ENCODE measurements around the gene CALN1.

The CALN1 gene

GRCh38 chr7:72023926-72024325, 388.2 kb downstream of the CALN1 start:
- no peaks in the 10 kb centered on the region for H3K4me1 ChIP-seq (ENCODE audit: control insufficient read depth, insufficient read depth, low read length)
- H3K27ac ChIP-seq (ENCODE audit: low read depth, low read length), result no peak overlapping the region
- H3K9me3 ChIP-seq (ENCODE audit: control insufficient read depth, insufficient read depth, low read length), result no peaks in the 10 kb centered on the region
- no peak overlapping the region for H3K9ac ChIP-seq (ENCODE audit: low read depth, low read length)
- H3K36me3 ChIP-seq (ENCODE audit: control insufficient read depth, insufficient read depth, low read length), result no peaks in the 10 kb centered on the region
- H3K4me3 ChIP-seq (ENCODE audit: low read depth, low read length), result no peak overlapping the region
- no peaks in the 10 kb centered on the region for H3K27me3 ChIP-seq (ENCODE audit: control insufficient read depth, insufficient read depth, low read length)

- H3K36me3 ChIP-seq (ENCODE audit: control insufficient read depth, insufficient read depth, low read length), result no peaks in the 10 kb centered on the region
- no peaks in the 10 kb centered on the region for H3K9me3 ChIP-seq (ENCODE audit: control insufficient read depth, insufficient read depth, low read length)
- H3K9ac ChIP-seq (ENCODE audit: low read depth, low read length), result no peak overlapping the region
- no peaks in the 10 kb centered on the region for H3K4me1 ChIP-seq (ENCODE audit: control insufficient read depth, insufficient read depth, low read length)
- H3K4me3 ChIP-seq (ENCODE audit: low read depth, low read length), result no peak overlapping the region
- no peaks in the 10 kb centered on the region for H3K27me3 ChIP-seq (ENCODE audit: control insufficient read depth, insufficient read depth, low read length)
- H3K27ac ChIP-seq (ENCODE audit: low read depth, low read length), result no peak overlapping the region
These were observed 390.4 kb downstream of the CALN1 start for GRCh38 chr7:72021716-72022115.

- Histone ChIP-seq H3K9me3 (ENCODE audit: control insufficient read depth, insufficient read depth, low read length) (no peaks in the 10 kb centered on the region), H3K4me1 (ENCODE audit: control insufficient read depth, insufficient read depth, low read length) (no peaks in the 10 kb centered on the region), H3K27me3 (ENCODE audit: control insufficient read depth, insufficient read depth, low read length) (no peaks in the 10 kb centered on the region), H3K9ac (ENCODE audit: low read depth, low read length) (no peak overlapping the region), H3K27ac (ENCODE audit: low read depth, low read length) (no peak overlapping the region), H3K36me3 (ENCODE audit: control insufficient read depth, insufficient read depth, low read length) (no peaks in the 10 kb centered on the region), H3K4me3 (ENCODE audit: low read depth, low read length) (no peak overlapping the region)
These were observed 391.8 kb downstream of the CALN1 start for GRCh38 chr7:72020311-72020710.

GRCh38 chr7:72019436-72019835, 392.7 kb downstream of the CALN1 start:
- no peaks in the 10 kb centered on the region for H3K9me3 ChIP-seq (ENCODE audit: control insufficient read depth, insufficient read depth, low read length)
- H3K36me3 ChIP-seq (ENCODE audit: control insufficient read depth, insufficient read depth, low read length), result no peaks in the 10 kb centered on the region
- no peak overlapping the region for H3K27ac ChIP-seq (ENCODE audit: low read depth, low read length)
- no peaks in the 10 kb centered on the region for H3K27me3 ChIP-seq (ENCODE audit: control insufficient read depth, insufficient read depth, low read length)
- no peak overlapping the region for H3K4me3 ChIP-seq (ENCODE audit: low read depth, low read length)
- no peak overlapping the region for H3K9ac ChIP-seq (ENCODE audit: low read depth, low read length)
- no peaks in the 10 kb centered on the region for H3K4me1 ChIP-seq (ENCODE audit: control insufficient read depth, insufficient read depth, low read length)

GRCh38 chr7:72017756-72018155, 394.4 kb downstream of the CALN1 start:
- no peak overlapping the region for H3K9ac ChIP-seq (ENCODE audit: low read depth, low read length)

GRCh38 chr7:72016574-72016973, 395.6 kb downstream of the CALN1 start:
- H3K9me3 ChIP-seq (ENCODE audit: control insufficient read depth, insufficient read depth, low read length), result no peaks in the 10 kb centered on the region
- no peak overlapping the region for H3K4me3 ChIP-seq (ENCODE audit: low read depth, low read length)
- H3K9ac ChIP-seq (ENCODE audit: low read depth, low read length), result no peak overlapping the region
- no peaks in the 10 kb centered on the region for H3K4me1 ChIP-seq (ENCODE audit: control insufficient read depth, insufficient read depth, low read length)
- H3K36me3 ChIP-seq (ENCODE audit: control insufficient read depth, insufficient read depth, low read length), result no peaks in the 10 kb centered on the region
- H3K27ac ChIP-seq (ENCODE audit: low read depth, low read length), result no peak overlapping the region
- no peaks in the 10 kb centered on the region for H3K27me3 ChIP-seq (ENCODE audit: control insufficient read depth, insufficient read depth, low read length)

More at GRCh38 chr7:72017756-72018155, 394.4 kb downstream of the CALN1 start:
- Histone ChIP-seq H3K27ac (ENCODE audit: low read depth, low read length) (no peak overlapping the region), H3K9me3 (ENCODE audit: control insufficient read depth, insufficient read depth, low read length) (no peaks in the 10 kb centered on the region), H3K36me3 (ENCODE audit: control insufficient read depth, insufficient read depth, low read length) (no peaks in the 10 kb centered on the region), H3K4me1 (ENCODE audit: control insufficient read depth, insufficient read depth, low read length) (no peaks in the 10 kb centered on the region), H3K27me3 (ENCODE audit: control insufficient read depth, insufficient read depth, low read length) (no peaks in the 10 kb centered on the region), H3K4me3 (ENCODE audit: low read depth, low read length) (no peak overlapping the region)

- H3K27ac ChIP-seq (ENCODE audit: low read depth, low read length), result no peak overlapping the region
- H3K9ac ChIP-seq (ENCODE audit: low read depth, low read length), result no peak overlapping the region
- H3K27me3 ChIP-seq (ENCODE audit: control insufficient read depth, insufficient read depth, low read length), result no peaks in the 10 kb centered on the region
- no peak overlapping the region for H3K4me3 ChIP-seq (ENCODE audit: low read depth, low read length)
- no peaks in the 10 kb centered on the region for H3K36me3 ChIP-seq (ENCODE audit: control insufficient read depth, insufficient read depth, low read length)
- no peaks in the 10 kb centered on the region for H3K9me3 ChIP-seq (ENCODE audit: control insufficient read depth, insufficient read depth, low read length)
- no peaks in the 10 kb centered on the region for H3K4me1 ChIP-seq (ENCODE audit: control insufficient read depth, insufficient read depth, low read length)
These were observed 397.0 kb downstream of the CALN1 start for GRCh38 chr7:72015136-72015535.

GRCh38 chr7:72007018-72007417, 405.1 kb downstream of the CALN1 start:
- Histone ChIP-seq H3K9me3 (ENCODE audit: control insufficient read depth, insufficient read depth, low read length) (no peaks in the 10 kb centered on the region), H3K9ac (ENCODE audit: low read depth, low read length) (no peak overlapping the region), H3K27ac (ENCODE audit: low read depth, low read length) (no peak overlapping the region), H3K36me3 (ENCODE audit: control insufficient read depth, insufficient read depth, low read length) (no peaks in the 10 kb centered on the region), H3K27me3 (ENCODE audit: control insufficient read depth, insufficient read depth, low read length) (no peaks in the 10 kb centered on the region), H3K4me3 (ENCODE audit: low read depth, low read length) (no peak overlapping the region), H3K4me1 (ENCODE audit: control insufficient read depth, insufficient read depth, low read length) (no peaks in the 10 kb centered on the region)

GRCh38 chr7:72003236-72003635, 408.9 kb downstream of the CALN1 start:
- H3K9me3 ChIP-seq (ENCODE audit: control insufficient read depth, insufficient read depth, low read length), result no peaks in the 10 kb centered on the region
- H3K36me3 ChIP-seq (ENCODE audit: control insufficient read depth, insufficient read depth, low read length), result no peaks in the 10 kb centered on the region
- no peaks in the 10 kb centered on the region for H3K4me1 ChIP-seq (ENCODE audit: control insufficient read depth, insufficient read depth, low read length)
- no peak overlapping the region for H3K9ac ChIP-seq (ENCODE audit: low read depth, low read length)
- H3K27me3 ChIP-seq (ENCODE audit: control insufficient read depth, insufficient read depth, low read length), result no peaks in the 10 kb centered on the region
- H3K4me3 ChIP-seq (ENCODE audit: low read depth, low read length), result no peak overlapping the region
- no peak overlapping the region for H3K27ac ChIP-seq (ENCODE audit: low read depth, low read length)

GRCh38 chr7:71996141-71996540, 416.0 kb downstream of the CALN1 start:
- H3K27me3 ChIP-seq (ENCODE audit: control insufficient read depth, insufficient read depth, low read length), result no peaks in the 10 kb centered on the region
- no peak overlapping the region for H3K4me3 ChIP-seq (ENCODE audit: low read depth, low read length)
- H3K36me3 ChIP-seq (ENCODE audit: control insufficient read depth, insufficient read depth, low read length), result no peaks in the 10 kb centered on the region
- H3K27ac ChIP-seq (ENCODE audit: low read depth, low read length), result no peak overlapping the region
- H3K4me1 ChIP-seq (ENCODE audit: control insufficient read depth, insufficient read depth, low read length), result no peaks in the 10 kb centered on the region
- H3K9me3 ChIP-seq (ENCODE audit: control insufficient read depth, insufficient read depth, low read length), result no peaks in the 10 kb centered on the region
- no peak overlapping the region for H3K9ac ChIP-seq (ENCODE audit: low read depth, low read length)

- Histone ChIP-seq H3K27me3 (ENCODE audit: control insufficient read depth, insufficient read depth, low read length) (no peaks in the 10 kb centered on the region), H3K4me3 (ENCODE audit: low read depth, low read length) (no peak overlapping the region), H3K9me3 (ENCODE audit: control insufficient read depth, insufficient read depth, low read length) (no peaks in the 10 kb centered on the region), H3K4me1 (ENCODE audit: control insufficient read depth, insufficient read depth, low read length) (no peaks in the 10 kb centered on the region), H3K27ac (ENCODE audit: low read depth, low read length) (no peak overlapping the region), H3K36me3 (ENCODE audit: control insufficient read depth, insufficient read depth, low read length) (no peaks in the 10 kb centered on the region), H3K9ac (ENCODE audit: low read depth, low read length) (no peak overlapping the region)
These were observed 417.0 kb downstream of the CALN1 start for GRCh38 chr7:71995111-71995510.

GRCh38 chr7:71991586-71991985, 420.6 kb downstream of the CALN1 start:
- no peak overlapping the region for H3K4me3 ChIP-seq (ENCODE audit: low read depth, low read length)
- no peak overlapping the region for H3K27ac ChIP-seq (ENCODE audit: low read depth, low read length)
- no peaks in the 10 kb centered on the region for H3K27me3 ChIP-seq (ENCODE audit: control insufficient read depth, insufficient read depth, low read length)
- no peaks in the 10 kb centered on the region for H3K9me3 ChIP-seq (ENCODE audit: control insufficient read depth, insufficient read depth, low read length)
- H3K9ac ChIP-seq (ENCODE audit: low read depth, low read length), result no peak overlapping the region
- H3K36me3 ChIP-seq (ENCODE audit: control insufficient read depth, insufficient read depth, low read length), result no peaks in the 10 kb centered on the region
- H3K4me1 ChIP-seq (ENCODE audit: control insufficient read depth, insufficient read depth, low read length), result no peaks in the 10 kb centered on the region
